ENCODE results near the gene LAMTOR3. TPM values are rescaled to one million over a fixed set of nuclear protein-coding genes. Genes with fewer than 3 reads are reported as not detected.

LAMTOR3 gene
- total and polyA plus RNA-seq, 2 donors (not counting 3 experiments of a cell fraction or from before 2014, with no cell fraction given) = 25.3 to 31.0 TPM

GRCh38 chr4:99927566-99927965 lies 33.3 kb upstream of the LAMTOR3 start:
- H3K27ac ChIP-seq (ENCODE audit: insufficient read depth, low read depth, low read length) = no peak overlapping the region
- FAIRE-seq (no peak), DNase-seq (ENCODE audit: low read depth, low spot score) (no peak)
- H3K79me2 ChIP-seq (ENCODE audit: control insufficient read depth, insufficient read depth, low read length) = peaks cover 48% of the 10 kb centered on the region
- H3K36me3 ChIP-seq (ENCODE audit: control insufficient read depth in 2 of 2, extremely low read depth in 1 of 2, insufficient read depth in 2 of 2, low read length in 2 of 2) = peaks cover 0 to 6% of the 10 kb centered on the region in 2 experiments
- ChIA-PET CTCF (no interaction called here), POLR2A (no interaction called here)
- no peak for TF ChIP-seq EZH2 (IDR thresholded peaks at IDR 0.05; ENCODE audit: borderline replicate concordance, low read depth, low read length, severe bottlenecking)
- TF ChIP-seq POLR2A (IDR thresholded peaks at IDR 0.05; ENCODE audit: low read depth, low read length) = no peak
- TF ChIP-seq CTCF (IDR thresholded peaks at IDR 0.05; ENCODE audit: extremely low read depth in 1 of 2, insufficient read depth in 1 of 2, low read depth in 1 of 2, low read length in 2 of 2) = no peak
- no peak for TF ChIP-seq MYC (IDR thresholded peaks at IDR 0.05; ENCODE audit: low read depth, low read length)
- TF ChIP-seq POLR2AphosphoS5 (IDR thresholded peaks at IDR 0.05; ENCODE audit: insufficient read depth, low read depth, low read length) = no peak
- no peak for TF ChIP-seq JUN (IDR thresholded peaks at IDR 0.05; ENCODE audit: borderline replicate concordance, insufficient read depth, insufficient read length, low read depth)
- TF ChIP-seq GATA2 (IDR thresholded peaks at IDR 0.05; ENCODE audit: insufficient read depth, insufficient read length, low read depth, low read length) = no peak
- TF ChIP-seq FOS (IDR thresholded peaks at IDR 0.05; ENCODE audit: borderline replicate concordance, insufficient read depth, low read length) = no peak
- TF ChIP-seq MAX (IDR thresholded peaks at IDR 0.05; ENCODE audit: insufficient read depth, insufficient read length) = no peak
- no peaks in the 10 kb centered on the region for H3K9me3 ChIP-seq (replicated peaks; ENCODE audit: control insufficient read depth, insufficient read depth, low read length)
- H2AFZ ChIP-seq (ENCODE audit: low read depth, low read length) = no peak overlapping the region
- H3K9ac ChIP-seq (replicated peaks; ENCODE audit: extremely low read depth, insufficient read depth, low read length) = no peak overlapping the region
- no peaks in the 10 kb centered on the region for H3K27me3 ChIP-seq (ENCODE audit: control insufficient read depth in 2 of 2, insufficient read depth in 2 of 2, low read length in 2 of 2)
- no peaks in the 10 kb centered on the region for H3K9me1 ChIP-seq (replicated peaks; ENCODE audit: control insufficient read depth, extremely low read depth, insufficient read depth, low read length)
- no peak overlapping the region for H3K4me3 ChIP-seq (replicated peaks in 1 of 3; ENCODE audit: insufficient read depth in 1 of 3, low read depth in 1 of 3, low read length in 3 of 3)
- H3K4me2 ChIP-seq (ENCODE audit: insufficient read depth, low read length) = no peak overlapping the region
- intact Hi-C loops (cut with micrococcal nuclease) = no loop called here
- dilution Hi-C loops (cut with MboI; ENCODE audit: extremely low pct_ligation_motif_present, low sequenced_read_pairs) = no loop called here
- H4K20me1 ChIP-seq (replicated peaks; ENCODE audit: control insufficient read depth, extremely low read depth, insufficient read depth, low read length) = peaks cover 4% of the 10 kb centered on the region
- no peaks in the 10 kb centered on the region for H3K4me1 ChIP-seq (ENCODE audit: control insufficient read depth, extremely low read depth, insufficient read depth, low read length)
- BruUV-seq (replicated peaks) = no TSS peak
